Adrenal gland (tissue), 12 donors: Measurements from ENCODE around the gene GFRA1. TPM values are rescaled to one million over a fixed set of nuclear protein-coding genes. Genes with fewer than 3 reads are reported as not detected.

Experiments
- DNase-seq, 7 donors: peaks; one replicate each; pipeline ENCODE4 v3.0.0-alpha.2; 2019 to 2020
- H3K27ac ChIP-seq, 5 donors: fragments of 200-600 bp; sonication (generic) in 4 of 5; 1 replicate in 3 of 5; 2 replicates in 2 of 5; pipeline versions ENCODE4 v1.5.1 to v1.8.0; 2016 to 2020; ENCODE audit warnings: mild to moderate bottlenecking in 1 of 5
- H3K27me3 ChIP-seq: fragments of 200-600 bp; 2 replicates; pipeline ENCODE4 v1.8.0; 2021
- H3K36me3 ChIP-seq, 2 donors: fragments of 200-600 bp; replicated peaks in 1 of 2; 1 replicate in 1 of 2; 2 replicates in 1 of 2; pipeline versions ENCODE4 v1.5.1 to v1.8.0; 2018 to 2022
- H3K4me1 ChIP-seq, 2 donors: fragments of 200-600 bp; replicated peaks in 1 of 2; 1 replicate in 1 of 2; 2 replicates in 1 of 2; pipeline versions ENCODE4 v1.5.1 to v1.8.0; 2018 to 2021
- H3K4me3 ChIP-seq, 4 donors: fragments of 200-600 bp; sonication (generic) in 3 of 4; one replicate each; pipeline ENCODE4 v1.5.1; 2016 to 2018
- H3K9me3 ChIP-seq, 3 donors: fragments of 200-600 bp; sonication (generic) in 1 of 3; replicated peaks in 1 of 3; 1 replicate in 2 of 3; 2 replicates in 1 of 3; pipeline versions ENCODE4 v1.5.1 to v1.8.0; 2016 to 2021
- POLR2A ChIP-seq, 2 donors: fragments of 450-650 bp; IDR thresholded peaks; one replicate each; pipeline ENCODE4 v1.6.1; 2017; ENCODE audit warnings: antibody characterized with exemption in 2 of 2, mild to moderate bottlenecking in 2 of 2, moderate library complexity in 1 of 2
- WGBS, 4 donors: extraction: QIAGEN DNeasy Blood & Tissue Kit in 2 of 4; methylation state at CpG; one replicate each; pipeline versions ENCODE4 v1.1.5 to v1.1.7; 2013 to 2017; 5-methylcytosine and 5-hydroxymethylcytosine counted together
- intact Hi-C, 2 donors: fragments of 100-400 bp; cut with DNase I; formaldehyde crosslinking; loops; one replicate each; pipeline versions ENCODE4 v1.14.1 to v1.15.0; 2022 to 2023
- polyA plus RNA-seq, 3 donors: library from polyadenylated mRNA; stranded (reverse); fragments of 200-250 nt in 2 of 3; fragments of 350-450 nt in 1 of 3; fragmentation: Illumina TruSeq in 1 of 3; extraction: RNeasy Lipid Tissue Mini Kit (QIAGEN cat#74804) in 1 of 3; gene quantifications; one replicate each; pipeline ENCODE4 v1.2.3, GENCODE V29; 2013 to 2014
- total RNA-seq, 9 donors: library from RNA; depleted of rRNA in 4 of 9; stranded (reverse); fragments of >200 nt in 4 of 9; fragments of 120-200 nt in 1 of 9; fragmentation: NEBNext Ultra II Directional in 1 of 9; extraction: Animal tissue kit (Norgen Biotek cat#: 25700) in 1 of 9; gene quantifications; one replicate each; pipeline versions ENCODE4 v1.1.0 to v1.2.4, GENCODE V29; 2013 to 2023
- TF ChIP-seq, protein P1 (sequence below), 6 experiments: fragments of 450-650 bp in 4 of 6; fragments of 200-600 bp in 2 of 6; sonication (generic) in 1 of 6; IDR thresholded peaks; 1 replicate in 5 of 6; 2 replicates in 1 of 6; pipeline versions ENCODE4 v1.5.1 to v1.8.0; 2016 to 2021; ENCODE audit warnings: antibody characterized with exemption in 6 of 6, mild to moderate bottlenecking in 2 of 6, moderate library complexity in 1 of 6
- donor health status: healthy with polysubstance abuse.
- donor health status: Bipolar disorder and iron deficiency.
- donor health status: DM: yes; HTN: yes; CAD: no.
- donor health status: DM: no; HTN: no; CAD: no.
- donor health status: DM: no; HTN: no; CAD: no.
- donor health status: DM: yes; HTN: yes; CAD: no.

The GFRA1 gene
- total and polyA plus RNA-seq, 12 donors: 0.61 to 12.9 (median 2.6) TPM

DNA sequence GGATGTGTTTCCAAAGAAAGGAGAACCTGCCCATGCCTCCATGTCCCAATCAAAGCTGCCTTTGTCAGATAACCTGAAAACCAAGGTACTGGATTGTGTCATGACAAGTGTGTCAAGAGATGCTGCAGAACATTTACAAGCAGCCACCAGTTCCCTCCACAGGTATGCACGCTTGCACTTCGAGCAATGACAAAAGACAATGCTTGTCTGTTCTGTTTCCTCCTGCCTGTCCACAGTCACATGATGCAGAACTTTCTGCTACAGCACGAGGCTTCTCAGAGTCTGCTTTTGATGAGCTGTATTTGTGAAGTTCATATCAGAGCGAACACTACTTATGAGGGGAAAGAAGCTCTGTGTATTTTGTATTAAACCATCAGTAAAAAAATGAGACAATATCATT, 209.9 kb downstream of the GFRA1 start:
- Histone ChIP-seq H3K4me1 (no peaks in the 10 kb centered on the region), H3K36me3 (no peaks in the 10 kb centered on the region), H3K27me3 (no peaks in the 10 kb centered on the region), H3K9me3 (no peaks in the 10 kb centered on the region), H3K4me3 (no peak overlapping the region), H3K27ac (no peak overlapping the region)
- WGBS, 4 donors: 71 to 83% (median 81%) methylated on average over 4 of the region's 4 CpGs
- intact Hi-C loops: no loop called here
- TF ChIP-seq, protein P1, sequence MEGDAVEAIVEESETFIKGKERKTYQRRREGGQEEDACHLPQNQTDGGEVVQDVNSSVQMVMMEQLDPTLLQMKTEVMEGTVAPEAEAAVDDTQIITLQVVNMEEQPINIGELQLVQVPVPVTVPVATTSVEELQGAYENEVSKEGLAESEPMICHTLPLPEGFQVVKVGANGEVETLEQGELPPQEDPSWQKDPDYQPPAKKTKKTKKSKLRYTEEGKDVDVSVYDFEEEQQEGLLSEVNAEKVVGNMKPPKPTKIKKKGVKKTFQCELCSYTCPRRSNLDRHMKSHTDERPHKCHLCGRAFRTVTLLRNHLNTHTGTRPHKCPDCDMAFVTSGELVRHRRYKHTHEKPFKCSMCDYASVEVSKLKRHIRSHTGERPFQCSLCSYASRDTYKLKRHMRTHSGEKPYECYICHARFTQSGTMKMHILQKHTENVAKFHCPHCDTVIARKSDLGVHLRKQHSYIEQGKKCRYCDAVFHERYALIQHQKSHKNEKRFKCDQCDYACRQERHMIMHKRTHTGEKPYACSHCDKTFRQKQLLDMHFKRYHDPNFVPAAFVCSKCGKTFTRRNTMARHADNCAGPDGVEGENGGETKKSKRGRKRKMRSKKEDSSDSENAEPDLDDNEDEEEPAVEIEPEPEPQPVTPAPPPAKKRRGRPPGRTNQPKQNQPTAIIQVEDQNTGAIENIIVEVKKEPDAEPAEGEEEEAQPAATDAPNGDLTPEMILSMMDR (IDR thresholded peaks at IDR 0.05): no peak
- no peak for TF ChIP-seq POLR2A (IDR thresholded peaks at IDR 0.05)
- DNase-seq: no peak

- 81 to 85% (median 83%) methylated on average over 7 of the region's 7 CpGs for WGBS, 4 donors
- Histone ChIP-seq H3K27me3 (no peaks in the 10 kb centered on the region), H3K9me3 (no peaks in the 10 kb centered on the region), H3K27ac (no peak overlapping the region), H3K36me3 (no peaks in the 10 kb centered on the region), H3K4me3 (no peak overlapping the region), H3K4me1 (no peaks in the 10 kb centered on the region)
- intact Hi-C loops: no loop called here
- no peak for DNase-seq
- TF ChIP-seq, protein P1 (IDR thresholded peaks at IDR 0.05): no peak
- TF ChIP-seq POLR2A (IDR thresholded peaks at IDR 0.05): no peak
Observed at GRCh38 chr10:116060864-116061263, 212.1 kb downstream of the GFRA1 start.

- intact Hi-C loops: no loop called here
- 84 to 94% (median 86%) methylated on average over 4 to 7 of the region's 7 CpGs for whole genome bisulfite sequencing, 4 donors
- no peak for TF ChIP-seq POLR2A (IDR thresholded peaks at IDR 0.05)
- TF ChIP-seq, protein P1 (IDR thresholded peaks at IDR 0.05): no peak
- DNase-seq: no peak
- Histone ChIP-seq H3K9me3 (no peaks in the 10 kb centered on the region), H3K36me3 (no peaks in the 10 kb centered on the region), H3K4me1 (no peaks in the 10 kb centered on the region), H3K4me3 (no peak overlapping the region), H3K27me3 (no peaks in the 10 kb centered on the region), H3K27ac (no peak overlapping the region)
Observed at GRCh38 chr10:116059320-116059719, 213.7 kb downstream of the GFRA1 start.

GRCh38 chr10:116056445-116057293, 216.3 kb downstream of the GFRA1 start:
- TF ChIP-seq, protein P1 (IDR thresholded peaks at IDR 0.05): no peak
- no peak for TF ChIP-seq POLR2A (IDR thresholded peaks at IDR 0.05)
- no peak overlapping the region for H3K27ac ChIP-seq
- no peaks in the 10 kb centered on the region for H3K27me3 ChIP-seq
- DNase-seq: no peak
- no peaks in the 10 kb centered on the region for H3K4me1 ChIP-seq
- WGBS, 4 donors: 72 to 88% (median 85%) methylated on average over 11 of the region's 11 CpGs
- no peak overlapping the region for H3K4me3 ChIP-seq
- intact Hi-C loops: no loop called here
- no peaks in the 10 kb centered on the region for H3K36me3 ChIP-seq
- H3K9me3 ChIP-seq: no peaks in the 10 kb centered on the region
